GM21423 (cell line): ENCODE measurements around the gene ARFGEF3.
"Not testable (repeated sequence)": the region's sequence is repeated elsewhere in the genome, so short reads cannot be mapped to it uniquely, and the experiment has no call there.

Experiments used
- ATAC-seq: cut with Tn5 transposase; IDR thresholded peaks from one replicate; pipeline ENCODE4 v1.9.1; 2021; ENCODE audit warnings: mild to moderate bottlenecking, moderate library complexity; ENCODE audit not compliant: unreplicated experiment

Gene ARFGEF3

GRCh38 chr6:138341176-138341575, 179.4 kb downstream of the ARFGEF3 start:
- ATAC-seq: no peak

GRCh38 chr6:138343112-138343511, 181.4 kb downstream of the ARFGEF3 start:
- ATAC-seq: no peak

GRCh38 chr6:138345565-138346285, 184.0 kb downstream of the ARFGEF3 start:
- ATAC-seq: no peak

- no peak for ATAC-seq
Observed at GRCh38 chr6:138346302-138347195, 184.8 kb downstream of the ARFGEF3 start.

- no peak for ATAC-seq
Observed at GRCh38 chr6:138347864-138348263, 186.1 kb downstream of the ARFGEF3 start.

GRCh38 chr6:138349891-138350290, 188.2 kb downstream of the ARFGEF3 start:
- no peak for ATAC-seq

- no peak for ATAC-seq
Observed at GRCh38 chr6:138357928-138358327, 196.2 kb downstream of the ARFGEF3 start.

GRCh38 chr6:138368684-138369083, 206.9 kb downstream of the ARFGEF3 start:
- not testable (repeated sequence) for ATAC-seq

- no peak for ATAC-seq
Observed at GRCh38 chr6:138370631-138371451, 209.1 kb downstream of the ARFGEF3 start.

GRCh38 chr6:138371452-138371711, 209.6 kb downstream of the ARFGEF3 start:
- no peak for ATAC-seq

GRCh38 chr6:138371720-138372119, 210.0 kb downstream of the ARFGEF3 start:
- no peak for ATAC-seq

- ATAC-seq: no peak
Observed at GRCh38 chr6:138372711-138373463, 211.1 kb downstream of the ARFGEF3 start.

GRCh38 chr6:138374230-138374629, 212.5 kb downstream of the ARFGEF3 start:
- no peak for ATAC-seq

- no peak for ATAC-seq
Observed at GRCh38 chr6:138374815-138375214, 213.1 kb downstream of the ARFGEF3 start.

GRCh38 chr6:138377042-138377441, 215.3 kb downstream of the ARFGEF3 start:
- ATAC-seq: no peak

GRCh38 chr6:138377844-138378243, 216.1 kb downstream of the ARFGEF3 start, which contains the start of gene SMIM28:
Gene SMIM28 (plus strand): TSS chr6:138377905. CDS start chr6:138378073, 168 bp downstream.
- ATAC-seq: no peak

- no peak for ATAC-seq
Observed at GRCh38 chr6:138378463-138378862, 216.7 kb downstream of the ARFGEF3 start.

GRCh38 chr6:138382498-138383265, 220.9 kb downstream of the ARFGEF3 start:
- no peak for ATAC-seq

- no peak for ATAC-seq
Observed at GRCh38 chr6:138383776-138384175, 222.0 kb downstream of the ARFGEF3 start.

GRCh38 chr6:138386897-138387296, 225.2 kb downstream of the ARFGEF3 start:
- no peak for ATAC-seq
